Activated CD4-positive, alpha-beta T cell treated with anti-CD3 and anti-CD28 coated beads, Interleukin-2, amount 10 ng/mL, durations not matched to agents 24 days and 14 days (primary cell): ENCODE results near the gene LRP5. TPM values are rescaled to one million over a fixed set of nuclear protein-coding genes. Genes with fewer than 3 reads are reported as not detected.

Experiments used
- DNase-seq: peaks from one replicate; pipeline ENCODE4 v3.0.0; 2022
- H3K27ac Mint-ChIP-seq: one replicate; pipeline ENCODE4 v1.8.0; 2022; ENCODE audit warnings: mild to moderate bottlenecking, mixed read lengths
- H3K27me3 Mint-ChIP-seq: one replicate; pipeline ENCODE4 v1.8.0; 2022; ENCODE audit warnings: mixed read lengths
- H3K36me3 Mint-ChIP-seq: one replicate; pipeline ENCODE4 v1.8.0; 2022; ENCODE audit warnings: low read depth, mild to moderate bottlenecking, mixed read lengths
- H3K4me1 Mint-ChIP-seq: one replicate; pipeline ENCODE4 v1.8.0; 2021; ENCODE audit warnings: mixed read lengths
- H3K4me3 Mint-ChIP-seq: one replicate; pipeline ENCODE4 v1.8.0; 2022; ENCODE audit warnings: mild to moderate bottlenecking, moderate library complexity, mixed read lengths
- H3K9me3 Mint-ChIP-seq: one replicate; pipeline ENCODE4 v1.8.0; 2021; ENCODE audit warnings: mixed read lengths
- intact Hi-C: fragments of 100-400 bp; cut with micrococcal nuclease; formaldehyde crosslinking; loops from one replicate; pipeline ENCODE4 v1.15.1; 2023
- total RNA-seq: library from RNA; stranded (reverse); gene quantifications from 2 replicates; pipeline ENCODE4 v1.2.3, GENCODE V29; 2022

LRP5 gene
- total RNA-seq, 1 donor from 2014 or later: 23.8 TPM

DNA sequence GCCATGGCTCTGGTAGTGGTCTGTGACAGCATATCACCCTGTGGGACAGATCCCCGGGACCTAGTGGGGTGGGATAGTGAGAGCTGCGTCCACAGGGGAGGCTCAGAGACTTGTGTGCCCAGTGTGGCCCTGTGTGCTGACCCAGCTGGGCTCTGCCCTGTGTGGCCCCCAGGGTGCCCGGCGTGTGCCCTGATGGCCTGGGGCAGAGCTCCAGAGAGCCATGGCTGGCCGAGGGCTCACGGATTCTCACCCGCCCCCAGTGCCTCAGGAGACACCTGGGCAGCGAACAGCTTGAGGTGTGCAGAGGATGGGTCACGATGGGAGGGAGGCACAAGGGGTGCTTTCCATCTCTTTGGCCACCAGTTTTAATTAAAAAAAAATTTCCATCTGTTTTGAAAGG lies 11.8 kb downstream of the LRP5 start:
- Mint-ChIP-seq H3K27ac (no peak overlapping the region), H3K27me3 (no peaks in the 10 kb centered on the region), H3K4me3 (no peak overlapping the region), H3K9me3 (no peaks in the 10 kb centered on the region), H3K4me1 (peaks cover 17% of the 10 kb centered on the region), H3K36me3 (no peaks in the 10 kb centered on the region)
- no peak for DNase-seq
- intact Hi-C loops: no loop called here

DNA sequence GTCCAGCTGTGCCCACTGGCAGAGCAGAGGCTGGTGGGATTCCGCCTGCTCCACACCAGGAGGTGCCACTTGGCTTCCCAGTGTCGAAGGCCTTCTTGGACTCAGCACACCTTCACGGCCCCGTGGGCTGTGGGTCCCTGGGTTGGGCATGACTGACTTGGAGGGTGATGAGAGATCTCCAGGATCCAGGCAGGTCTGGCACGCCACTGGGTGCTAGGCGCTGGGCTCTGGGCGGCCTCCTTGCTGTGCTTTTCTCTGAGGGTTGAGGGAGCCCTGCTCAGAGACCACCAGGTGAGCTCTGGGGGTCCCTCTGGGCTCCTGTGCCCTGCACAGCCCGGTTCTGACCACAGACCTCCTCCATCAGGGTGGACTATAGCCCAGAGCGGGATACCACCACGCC lies 12.3 kb downstream of the LRP5 start:
- H3K27me3 Mint-ChIP-seq: no peaks in the 10 kb centered on the region
- no peak overlapping the region for H3K27ac Mint-ChIP-seq
- H3K9me3 Mint-ChIP-seq: no peaks in the 10 kb centered on the region
- no peak for DNase-seq
- intact Hi-C loops: no loop called here
- peaks cover 15% of the 10 kb centered on the region for H3K4me1 Mint-ChIP-seq
- H3K36me3 Mint-ChIP-seq: no peaks in the 10 kb centered on the region
- no peak overlapping the region for H3K4me3 Mint-ChIP-seq

GRCh38 chr11:68325183-68325906 lies 13.0 kb downstream of the LRP5 start:
- H3K9me3 Mint-ChIP-seq: no peaks in the 10 kb centered on the region

DNA sequence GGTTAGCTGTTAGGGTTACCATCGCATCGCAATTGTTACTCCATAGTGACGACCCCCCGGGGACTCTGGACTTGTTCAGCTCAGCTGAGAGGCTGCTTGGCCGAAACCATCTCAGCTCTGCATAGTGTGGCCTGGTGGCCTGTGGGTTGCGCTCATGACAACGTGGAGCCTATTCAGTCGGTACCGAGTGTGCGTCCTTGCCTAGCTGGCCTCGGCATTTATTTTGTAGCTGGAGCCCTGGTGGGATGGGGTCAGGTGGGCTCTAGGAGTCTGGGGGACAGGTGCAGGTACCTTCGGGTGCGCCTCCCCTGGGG lies 13.5 kb downstream of the LRP5 start:
- Mint-ChIP-seq H3K4me1 (peaks cover 24% of the 10 kb centered on the region), H3K4me3 (no peak overlapping the region), H3K27ac (no peak overlapping the region), H3K27me3 (no peaks in the 10 kb centered on the region), H3K9me3 (no peaks in the 10 kb centered on the region), H3K36me3 (no peaks in the 10 kb centered on the region)
- DNase-seq: no peak
- intact Hi-C loops: no loop called here

More at GRCh38 chr11:68325183-68325906, 13.0 kb downstream of the LRP5 start:
- no peak for DNase-seq
- Mint-ChIP-seq H3K4me1 (peaks cover 19% of the 10 kb centered on the region), H3K36me3 (no peaks in the 10 kb centered on the region), H3K27ac (no peak overlapping the region), H3K4me3 (no peak overlapping the region), H3K27me3 (no peaks in the 10 kb centered on the region)
- intact Hi-C loops: no loop called here

DNA sequence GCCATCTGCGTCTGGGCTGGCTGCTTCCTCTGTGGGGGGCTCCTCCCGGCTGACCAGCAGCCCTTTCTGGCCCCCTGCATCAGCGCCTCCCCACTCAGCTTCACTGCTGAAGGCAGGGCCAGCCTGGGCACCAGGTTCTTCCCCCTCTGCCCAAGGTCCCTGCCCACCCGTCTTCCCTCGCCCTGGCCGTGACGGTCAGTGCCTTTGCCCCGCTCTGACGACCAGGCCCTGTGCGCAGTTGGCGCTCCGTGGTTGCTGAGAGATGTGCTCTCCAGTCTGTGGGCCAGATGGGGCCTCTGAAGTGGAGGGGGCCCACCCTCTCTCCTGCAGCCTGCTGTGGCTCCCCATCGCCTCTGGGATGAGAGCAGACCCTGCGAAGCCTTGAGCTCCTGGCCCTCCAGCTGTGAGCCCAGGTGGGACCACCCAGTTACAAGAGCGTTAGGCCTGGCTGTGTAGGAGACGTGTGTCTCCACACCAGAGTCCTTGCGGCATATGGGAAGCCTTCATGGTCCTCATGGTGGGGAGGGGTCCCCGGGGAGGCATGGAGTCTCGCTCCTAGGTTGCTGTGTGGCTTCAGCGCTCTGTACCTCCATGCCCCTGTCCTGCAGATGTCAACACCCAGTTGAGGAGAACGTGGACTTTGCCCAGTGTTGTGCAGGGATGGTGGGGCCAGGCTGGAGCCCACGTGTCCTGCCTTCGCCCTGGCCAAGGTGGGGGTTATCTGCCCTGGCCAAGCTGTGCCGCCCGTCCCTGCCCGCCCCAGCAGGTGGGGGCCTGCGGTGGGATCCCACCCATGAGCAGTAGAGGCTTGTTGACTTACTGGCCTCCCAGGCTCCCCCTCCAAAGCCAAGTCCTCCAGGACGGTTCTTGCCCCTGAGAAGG lies 14.2 kb downstream of the LRP5 start:
- H3K27me3 Mint-ChIP-seq: no peaks in the 10 kb centered on the region
- intact Hi-C loops: no loop called here
- H3K36me3 Mint-ChIP-seq: peaks cover 1% of the 10 kb centered on the region
- H3K4me1 Mint-ChIP-seq: peaks cover 31% of the 10 kb centered on the region
- no peak overlapping the region for H3K4me3 Mint-ChIP-seq
- no peak overlapping the region for H3K27ac Mint-ChIP-seq
- H3K9me3 Mint-ChIP-seq: no peaks in the 10 kb centered on the region
- no peak for DNase-seq

- H3K27me3 Mint-ChIP-seq: no peaks in the 10 kb centered on the region
- no peaks in the 10 kb centered on the region for H3K9me3 Mint-ChIP-seq
- peak overlapping the region; percentile 48 for H3K4me3 Mint-ChIP-seq
- H3K36me3 Mint-ChIP-seq: peaks cover 2% of the 10 kb centered on the region
- intact Hi-C loops: no loop called here
- DNase-seq: no peak
- H3K4me1 Mint-ChIP-seq: peaks cover 43% of the 10 kb centered on the region
- H3K27ac Mint-ChIP-seq: no peak overlapping the region
These were observed 15.4 kb downstream of the LRP5 start for GRCh38 chr11:68327586-68328370.

- intact Hi-C loops: no loop called here
- peak; percentile 64 for DNase-seq
These were observed 16.1 kb downstream of the LRP5 start for GRCh38 chr11:68328374-68329091.

DNA sequence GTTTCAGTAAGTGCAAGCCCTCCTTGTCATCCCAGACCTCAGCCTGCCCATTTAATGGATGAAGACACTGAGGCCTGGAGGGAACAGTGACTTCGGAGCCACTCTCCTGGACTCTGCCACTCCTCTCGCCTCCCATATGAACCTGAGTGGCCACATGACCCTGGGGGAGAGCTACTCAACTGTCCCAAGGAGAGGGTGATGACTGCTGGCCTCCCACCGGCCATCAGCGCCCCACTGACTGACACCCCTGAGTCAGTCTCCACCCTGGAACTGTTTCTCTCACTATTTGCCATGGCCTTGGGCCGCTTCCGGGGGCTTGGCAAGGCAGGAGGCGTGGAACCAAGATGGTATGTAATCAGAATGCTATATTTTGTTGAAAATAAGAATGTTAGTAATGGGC lies 17.1 kb downstream of the LRP5 start:
- Mint-ChIP-seq H3K9me3 (no peaks in the 10 kb centered on the region), H3K4me1 (peaks cover 49% of the 10 kb centered on the region), H3K27ac (no peak overlapping the region), H3K36me3 (peaks cover 2% of the 10 kb centered on the region), H3K27me3 (no peaks in the 10 kb centered on the region), H3K4me3 (no peak overlapping the region)
- intact Hi-C loops: no loop called here
- DNase-seq: no peak

More at GRCh38 chr11:68328374-68329091, 16.1 kb downstream of the LRP5 start:
- H3K4me1 Mint-ChIP-seq: peaks cover 47% of the 10 kb centered on the region
- no peak overlapping the region for H3K27ac Mint-ChIP-seq
- peaks cover 2% of the 10 kb centered on the region for H3K36me3 Mint-ChIP-seq
- H3K27me3 Mint-ChIP-seq: no peaks in the 10 kb centered on the region
- no peak overlapping the region for H3K4me3 Mint-ChIP-seq
- no peaks in the 10 kb centered on the region for H3K9me3 Mint-ChIP-seq

DNA sequence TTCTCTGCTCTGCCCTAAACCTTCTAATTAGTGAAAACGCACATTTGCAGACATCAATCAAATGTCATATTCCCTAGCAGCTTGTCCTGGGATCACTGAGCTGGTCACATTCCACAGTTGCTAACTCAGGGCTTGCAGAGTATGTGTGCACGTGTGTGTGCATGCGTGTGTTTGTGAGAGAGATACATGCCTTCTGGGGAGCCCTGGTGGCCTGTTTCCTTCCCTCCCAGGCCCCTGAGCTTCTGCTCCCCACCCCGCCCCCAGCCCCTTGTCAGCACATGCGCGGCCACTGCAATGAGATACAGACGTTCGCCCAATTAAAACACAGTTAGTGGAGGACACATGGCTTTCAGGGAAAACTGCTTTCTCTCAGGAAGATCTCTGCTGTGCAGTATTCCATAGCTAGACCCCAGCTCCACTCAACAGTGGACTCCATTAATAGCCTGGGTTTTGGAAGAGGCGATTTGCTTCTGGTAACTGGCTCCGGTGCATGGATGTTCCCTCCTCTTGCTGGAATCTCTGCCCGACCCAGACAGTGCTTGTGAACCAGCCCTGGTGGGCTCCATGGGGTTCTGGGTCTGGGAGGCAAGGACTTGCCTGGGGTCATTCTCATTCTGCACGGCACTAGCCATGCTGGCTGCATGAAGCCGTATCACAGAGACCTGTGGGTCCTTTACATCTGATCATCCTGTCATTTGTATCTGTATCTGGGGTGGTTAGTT lies 17.7 kb downstream of the LRP5 start:
- H3K36me3 Mint-ChIP-seq: peaks cover 2% of the 10 kb centered on the region
- H3K4me3 Mint-ChIP-seq: peak overlapping the region; percentile 69
- no peaks in the 10 kb centered on the region for H3K27me3 Mint-ChIP-seq
- intact Hi-C loops: no loop called here
- H3K9me3 Mint-ChIP-seq: no peaks in the 10 kb centered on the region
- no peak overlapping the region for H3K27ac Mint-ChIP-seq
- no peak for DNase-seq
- H3K4me1 Mint-ChIP-seq: peaks cover 49% of the 10 kb centered on the region

GRCh38 chr11:68330700-68331337 lies 18.4 kb downstream of the LRP5 start:
- intact Hi-C loops: no loop called here
- Mint-ChIP-seq H3K27ac (no peak overlapping the region), H3K36me3 (peaks cover 2% of the 10 kb centered on the region), H3K9me3 (no peaks in the 10 kb centered on the region), H3K4me1 (peaks cover 53% of the 10 kb centered on the region), H3K4me3 (peak overlapping the region; percentile 69), H3K27me3 (no peaks in the 10 kb centered on the region)
- DNase-seq: no peak

DNA sequence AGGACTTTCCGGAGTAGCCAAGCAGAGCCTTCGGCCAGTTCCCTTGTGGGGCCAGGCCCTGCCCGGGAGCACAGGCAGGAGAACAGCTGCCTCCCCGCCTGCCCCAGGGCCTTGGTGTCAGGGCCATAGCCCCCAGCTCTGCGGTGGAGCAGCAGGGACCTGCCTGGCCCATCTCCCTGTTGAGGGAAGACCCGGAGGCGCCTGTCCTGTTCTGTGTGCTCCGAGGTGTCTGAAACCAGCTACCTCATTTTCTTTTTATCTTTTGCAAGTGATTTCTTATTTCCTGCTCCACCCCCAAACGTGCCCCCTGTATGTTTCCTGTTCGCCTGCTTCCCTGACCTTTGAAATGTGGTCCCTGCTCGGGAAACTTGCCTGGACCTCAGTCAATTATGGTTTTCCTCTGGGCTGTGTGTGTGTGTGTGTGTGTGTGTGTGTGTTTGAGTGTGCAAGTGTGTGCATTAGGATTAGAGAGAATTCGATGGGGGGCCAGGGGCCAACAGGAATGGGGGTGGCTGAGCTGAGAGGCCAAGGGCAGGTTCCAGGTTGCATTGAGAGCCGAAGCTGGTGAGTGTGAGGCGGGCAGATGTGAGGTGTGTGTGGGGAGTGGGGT lies 19.1 kb downstream of the LRP5 start:
- DNase-seq: peak; percentile 68
- Mint-ChIP-seq H3K27me3 (no peaks in the 10 kb centered on the region), H3K27ac (peak overlapping the region; percentile 48), H3K4me3 (peak overlapping the region; percentile 69), H3K9me3 (no peaks in the 10 kb centered on the region), H3K36me3 (peaks cover 2% of the 10 kb centered on the region), H3K4me1 (peaks cover 55% of the 10 kb centered on the region)
- intact Hi-C loops: no loop called here

- Mint-ChIP-seq H3K36me3 (peaks cover 2% of the 10 kb centered on the region), H3K27ac (peak overlapping the region; percentile 48), H3K4me3 (peak overlapping the region; percentile 15), H3K4me1 (peaks cover 62% of the 10 kb centered on the region), H3K9me3 (no peaks in the 10 kb centered on the region), H3K27me3 (no peaks in the 10 kb centered on the region)
- no peak for DNase-seq
- intact Hi-C loops: no loop called here
These were observed 19.8 kb downstream of the LRP5 start for GRCh38 chr11:68332186-68332585.
